H1 (cell line): Measurements from ENCODE around the gene TTR. TPM values are rescaled to one million over a fixed set of nuclear protein-coding genes. Genes with fewer than 3 reads are reported as not detected.

Source experiments
- CTBP2 ChIP-seq: IDR thresholded peaks from 2 replicates; pipeline ENCODE4 v1.7.0; 2011; ENCODE audit warnings: borderline replicate concordance, mild to moderate bottlenecking, moderate library complexity, mixed read lengths, low read length; ENCODE audit not compliant: insufficient read depth, insufficient read length
- RNF2 ChIP-seq: fragments of 200-900, 300-1000 bp; sonication (generic); IDR thresholded peaks from 2 replicates; pipeline ENCODE4 v1.7.1; 2016; ENCODE audit warnings: borderline replicate concordance, low read depth, mild to moderate bottlenecking, antibody characterized with exemption, low read length; ENCODE audit not compliant: poor library complexity, severe bottlenecking; ENCODE audit errors: missing control alignments
- polyA plus RNA-seq, 7 experiments: library from polyadenylated mRNA; depleted of rRNA in 3 of 7; stranded (reverse) in 5 of 7; unstranded in 2 of 7; fragments of >200 nt in 5 of 7; fragments of 200-250 nt in 2 of 7; gene quantifications; 1 replicate in 5 of 7; 2 replicates in 1 of 7; 4 replicates in 1 of 7; pipeline versions ENCODE4 v1.2.1 to v1.2.3, GENCODE V29; 2011 to 2013; ENCODE audit warnings: missing spikeins in 2 of 7, mixed read lengths in 2 of 7
- total RNA-seq: library from RNA; stranded (reverse); fragmentation: NEBNext Ultra II Directional; extraction: Animal tissue kit (Norgen Biotek cat#: 25700); gene quantifications from 2 replicates; pipeline ENCODE4 v1.2.1, GENCODE V29; 2021
- TF ChIP-seq, protein P1 (sequence below): IDR thresholded peaks from 2 replicates; pipeline ENCODE4 v1.6.1; 2012; ENCODE audit warnings: inconsistent platforms

Gene TTR
- total and polyA plus RNA-seq, 2 of the 8 experiments (the other 6 are each of a cell fraction or from before 2014, with no cell fraction given), result not detected

DNA sequence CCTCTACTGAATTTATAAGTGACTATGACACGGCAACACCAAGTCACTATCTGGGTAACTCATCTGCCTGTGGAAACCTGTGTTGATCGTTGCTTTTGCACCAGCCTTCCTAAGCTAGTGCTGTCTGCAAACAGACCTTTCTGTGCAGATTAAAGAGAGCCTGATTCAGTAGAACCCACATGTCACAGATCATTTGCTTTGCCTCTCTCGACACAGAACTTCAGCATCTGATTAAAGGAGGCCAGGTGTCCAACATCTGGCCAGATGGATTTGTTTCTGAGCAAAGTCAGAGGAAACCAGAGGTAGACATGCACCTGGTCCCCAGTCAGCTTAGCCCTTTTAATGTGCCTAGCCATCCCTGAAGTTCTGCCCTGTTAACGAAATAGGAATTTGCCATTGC is 15.0 kb upstream of the TTR start (continued):
- no peak for TF ChIP-seq CTBP2
- no peak for TF ChIP-seq RNF2
- TF ChIP-seq, protein P1, sequence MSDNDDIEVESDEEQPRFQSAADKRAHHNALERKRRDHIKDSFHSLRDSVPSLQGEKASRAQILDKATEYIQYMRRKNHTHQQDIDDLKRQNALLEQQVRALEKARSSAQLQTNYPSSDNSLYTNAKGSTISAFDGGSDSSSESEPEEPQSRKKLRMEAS, result no peak
